Endothelial cell of umbilical vein (primary cell): ENCODE results near the gene DIMT1. TPM values are rescaled to one million over a fixed set of nuclear protein-coding genes. Genes with fewer than 3 reads are reported as not detected.
A peak's percentile ranks its signal among the peaks of the same experiment; 100 is the strongest.

Experiments used
- BruUV-seq: library from RNA; stranded (reverse); fragments of 400-500 nt; replicated peaks from 2 replicates; lab custom pipeline; 2021; lab: Mats Ljungman, UMichigan
- CTCF ChIA-PET: fragments of 300-600, 350-600 bp; sonication (Branson Sonifier 250); formaldehyde crosslinking; loops from one replicate; lab custom pipeline; 2021; ENCODE audit warnings: antibody characterized with exemption, inconsistent platforms; lab: Charles Lee
- POLR2A ChIA-PET: fragments of 300-600, 350-600 bp; sonication (Branson Sonifier 250); formaldehyde crosslinking; loops from one replicate; lab custom pipeline; 2021; ENCODE audit warnings: antibody characterized with exemption, inconsistent platforms; lab: Charles Lee
- DNase-seq: peaks from one replicate; pipeline ENCODE4 v3.0.0-alpha.2; 2011; ENCODE audit warnings: low read depth, low spot score
- FAIRE-seq: peaks from 2 replicates; lab custom pipeline; 2011; peaks lifted over from hg19 to GRCh38; lab: Jason Lieb, UNC
- H2AFZ ChIP-seq: 2 replicates; pipeline ENCODE4 v1.6.0; 2012; ENCODE audit warnings: low read depth, low read length, control low read depth, inconsistent platforms
- H3K27ac ChIP-seq: 2 replicates; pipeline ENCODE4 v1.5.1; 2011; ENCODE audit warnings: low read depth, mild to moderate bottlenecking, control low read depth, low read length, moderate library complexity; ENCODE audit not compliant: insufficient read depth
- H3K27me3 ChIP-seq, 2 experiments: 2 replicates each; pipeline versions ENCODE4 v1.6.0 to v1.6.1; 2011; ENCODE audit warnings: low read length in 2 of 2, mixed read lengths in 1 of 2; ENCODE audit not compliant: control insufficient read depth in 2 of 2, insufficient read depth in 2 of 2
- H3K36me3 ChIP-seq, 2 experiments: 2 replicates in 1 of 2; 3 replicates in 1 of 2; pipeline ENCODE4 v1.5.1; 2011; ENCODE audit warnings: low read length in 2 of 2, mild to moderate bottlenecking in 1 of 2, moderate library complexity in 1 of 2; ENCODE audit not compliant: control insufficient read depth in 2 of 2, insufficient read depth in 2 of 2; ENCODE audit errors: extremely low read depth in 1 of 2
- H3K4me1 ChIP-seq: 3 replicates; pipeline ENCODE4 v1.5.1; 2011; ENCODE audit warnings: mild to moderate bottlenecking, low read length; ENCODE audit not compliant: control insufficient read depth, insufficient read depth; ENCODE audit errors: extremely low read depth
- H3K4me2 ChIP-seq: 2 replicates; pipeline ENCODE4 v1.6.1; 2011; ENCODE audit warnings: low read length, control low read depth, mixed read lengths; ENCODE audit not compliant: insufficient read depth
- H3K4me3 ChIP-seq, 3 experiments: fragments of 200-600 bp in 1 of 3; sonication (generic), shearing (Covaris generic) in 1 of 3; replicated peaks in 1 of 3; 2 replicates each; pipeline ENCODE4 v1.5.1; 2011 to 2016; ENCODE audit warnings: control low read depth in 3 of 3, low read length in 3 of 3, mild to moderate bottlenecking in 2 of 3, inconsistent platforms in 1 of 3, low read depth in 1 of 3, moderate library complexity in 1 of 3; ENCODE audit not compliant: insufficient read depth in 1 of 3
- H3K79me2 ChIP-seq: 2 replicates; pipeline ENCODE4 v1.6.0; 2012; ENCODE audit warnings: low read length, inconsistent platforms; ENCODE audit not compliant: control insufficient read depth, insufficient read depth
- H3K9ac ChIP-seq: replicated peaks from 2 replicates; pipeline ENCODE3; 2011; ENCODE audit warnings: low read length, control low read depth; ENCODE audit not compliant: insufficient read depth; ENCODE audit errors: extremely low read depth
- H3K9me1 ChIP-seq: replicated peaks from 3 replicates; pipeline ENCODE4 v1.6.0; 2011; ENCODE audit warnings: mild to moderate bottlenecking, low read length; ENCODE audit not compliant: control insufficient read depth, insufficient read depth; ENCODE audit errors: extremely low read depth
- H3K9me3 ChIP-seq: replicated peaks from 2 replicates; pipeline ENCODE4 v1.5.1; 2012; ENCODE audit warnings: low read length, inconsistent platforms; ENCODE audit not compliant: control insufficient read depth, insufficient read depth
- H4K20me1 ChIP-seq: replicated peaks from 2 replicates; pipeline ENCODE3; 2011; ENCODE audit warnings: mild to moderate bottlenecking, low read length; ENCODE audit not compliant: control insufficient read depth, insufficient read depth; ENCODE audit errors: extremely low read depth
- CTCF ChIP-seq, 2 donors: IDR thresholded peaks; 1 replicate in 1 of 2; 2 replicates in 1 of 2; pipeline ENCODE4 v1.5.1; 2011; ENCODE audit warnings: low read length in 2 of 2, mild to moderate bottlenecking in 2 of 2, moderate library complexity in 2 of 2, control low read depth in 1 of 2, inconsistent platforms in 1 of 2, low read depth in 1 of 2; ENCODE audit not compliant: insufficient read depth in 1 of 2; ENCODE audit errors: extremely low read depth in 1 of 2
- JUN ChIP-seq: IDR thresholded peaks from 2 replicates; pipeline ENCODE4 v1.6.1; 2011; ENCODE audit warnings: borderline replicate concordance, low read depth; ENCODE audit not compliant: insufficient read length, insufficient read depth
- MYC ChIP-seq: IDR thresholded peaks from one replicate; pipeline ENCODE4 v1.6.1; 2011; ENCODE audit warnings: mild to moderate bottlenecking, low read depth, low read length
- POLR2AphosphoS5 ChIP-seq: IDR thresholded peaks from 2 replicates; pipeline ENCODE4 v1.6.1; 2012; ENCODE audit warnings: low read depth, mild to moderate bottlenecking, control low read depth, low read length, moderate library complexity; ENCODE audit not compliant: insufficient read depth
- dilution Hi-C: fragments of 300-500 bp; cut with MboI; formaldehyde crosslinking; loops from one replicate; pipeline ENCODE4 v1.15.0; 2019; ENCODE audit warnings: low sequenced_read_pairs; ENCODE audit not compliant: extremely low pct_ligation_motif_present
- intact Hi-C: fragments of 100-400 bp; cut with micrococcal nuclease; formaldehyde crosslinking; loops from one replicate; pipeline ENCODE4 v1.10.0; 2022
- polyA plus RNA-seq, 4 experiments: library from polyadenylated mRNA; depleted of rRNA in 3 of 4; stranded (reverse) in 3 of 4; unstranded in 1 of 4; fragments of >200 nt; gene quantifications; 2 replicates each; pipeline versions ENCODE4 v1.2.1 to v1.2.3, GENCODE V29; 2011 to 2012; ENCODE audit warnings: missing spikeins in 1 of 4
- total RNA-seq: library from RNA; stranded (reverse); gene quantifications from 2 replicates; pipeline ENCODE4 v1.2.3, GENCODE V29; 2021

The DIMT1 gene
- total and polyA plus RNA-seq, 2 donors (not counting 3 experiments of a cell fraction or from before 2014, with no cell fraction given) = 21.9 to 34.4 TPM

DNA sequence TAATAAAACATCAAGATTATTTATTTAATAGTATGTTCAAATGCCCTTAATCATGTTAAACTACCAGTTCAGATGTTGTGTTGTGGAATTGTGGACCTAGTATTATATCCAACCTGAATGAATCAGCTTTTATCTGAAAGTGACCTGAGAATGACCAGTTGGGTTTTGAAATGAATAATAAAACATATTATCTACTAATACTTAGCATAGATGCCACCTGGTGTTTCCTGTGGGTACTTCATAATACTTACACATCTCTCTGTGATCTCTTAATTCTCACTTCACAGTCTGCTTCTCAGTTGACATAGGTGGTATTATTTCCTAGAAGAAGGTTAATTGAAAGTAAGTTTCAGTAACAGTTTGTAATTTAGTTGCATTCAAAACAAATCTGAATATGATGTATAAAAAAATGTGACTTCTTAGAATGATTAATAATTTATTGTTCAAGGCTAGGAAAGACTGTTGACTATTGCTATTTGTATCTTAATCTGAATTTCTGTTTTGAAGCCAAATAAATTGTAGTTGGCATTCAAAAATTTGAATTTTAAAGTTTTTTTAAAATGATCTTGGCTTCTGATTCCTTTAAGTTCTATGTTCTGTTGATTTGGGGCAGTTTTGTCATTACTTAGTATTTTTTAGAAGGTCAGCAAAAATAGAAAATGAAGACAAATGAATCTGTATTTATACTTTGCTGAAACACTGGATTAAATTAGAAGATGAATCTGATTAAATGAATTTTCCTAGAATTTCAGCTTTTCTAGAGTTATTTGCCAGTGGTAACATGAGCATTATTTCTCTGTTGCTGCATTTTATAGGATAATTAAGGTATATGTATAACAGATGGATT lies 49.5 kb downstream of the DIMT1 start:
- no peak overlapping the region for H3K9ac ChIP-seq
- intact Hi-C loops (loop anchor here (1.0 kb wide), 1 partner anchor 130 kb away; no protein-coding TSS in a partner anchor), dilution Hi-C loops (no loop called here)
- no peaks in the 10 kb centered on the region for H3K27me3 ChIP-seq
- no peak overlapping the region for H3K4me2 ChIP-seq
- FAIRE-seq (no peak), DNase-seq (peak; percentile 76)
- H3K4me1 ChIP-seq = no peaks in the 10 kb centered on the region
- H3K79me2 ChIP-seq = no peaks in the 10 kb centered on the region
- POLR2A ChIA-PET = no interaction called here
- no peaks in the 10 kb centered on the region for H4K20me1 ChIP-seq
- no peaks in the 10 kb centered on the region for H3K9me3 ChIP-seq
- H2AFZ ChIP-seq = no peak overlapping the region
- no TSS peak for BruUV-seq
- H3K4me3 ChIP-seq = no peak overlapping the region
- CTCF ChIA-PET = interaction anchor here (0.6 to 2.3 kb wide), 14 partner anchors 8 to 130 kb away, joined by 3 to 28 read pairs (median 4); partner anchors contain the start of genes DIMT1 and KIF2A
- no peaks in the 10 kb centered on the region for H3K9me1 ChIP-seq
- no peak overlapping the region for H3K27ac ChIP-seq
- H3K36me3 ChIP-seq = peaks cover 5 to 6% of the 10 kb centered on the region in 2 experiments
- TF ChIP-seq POLR2AphosphoS5 (no peak), MYC (no peak), JUN (no peak), CTCF (IDR thresholded peaks at IDR 0.05; ENCODE audit: extremely low read depth in 1 of 2, insufficient read depth in 1 of 2, low read depth in 1 of 2, low read length in 2 of 2) (peak; percentile 19 to 24)
